Skeletal muscle satellite cell (primary cell): ENCODE measurements around the gene P2RY12.

Experiments
- H3K27me3 ChIP-seq: 2 replicates; pipeline ENCODE4 v1.7.0; 2013; ENCODE audit warnings: low read length; ENCODE audit not compliant: control insufficient read depth, insufficient read depth
- H3K36me3 ChIP-seq: 2 replicates; pipeline ENCODE4 v1.7.0; 2013; ENCODE audit warnings: mild to moderate bottlenecking, control low read depth, low read length; ENCODE audit not compliant: insufficient read depth
- H3K4me1 ChIP-seq: 2 replicates; pipeline ENCODE4 v1.7.0; 2013; ENCODE audit warnings: low read length; ENCODE audit not compliant: control insufficient read depth, insufficient read depth
- H3K4me2 ChIP-seq: 2 replicates; pipeline ENCODE4 v1.7.0; 2013; ENCODE audit warnings: mild to moderate bottlenecking, low read length
- H3K4me3 ChIP-seq: 2 replicates; pipeline ENCODE4 v1.7.0; 2013; ENCODE audit warnings: low read length
- H3K9ac ChIP-seq: 2 replicates; pipeline ENCODE4 v1.7.0; 2013; ENCODE audit warnings: mild to moderate bottlenecking, low read depth, low read length, moderate library complexity
- H3K9me3 ChIP-seq: replicated peaks from 2 replicates; pipeline ENCODE4 v1.7.0; 2013; ENCODE audit warnings: mild to moderate bottlenecking, control low read depth, low read length

The P2RY12 gene

GRCh38 chr3:151330899-151331298 is 53.7 kb downstream of the P2RY12 start:
- Histone ChIP-seq H3K4me1 (no peaks in the 10 kb centered on the region), H3K9ac (no peak overlapping the region), H3K4me3 (no peak overlapping the region), H3K36me3 (no peaks in the 10 kb centered on the region), H3K9me3 (no peaks in the 10 kb centered on the region), H3K27me3 (no peaks in the 10 kb centered on the region), H3K4me2 (no peak overlapping the region)

DNA sequence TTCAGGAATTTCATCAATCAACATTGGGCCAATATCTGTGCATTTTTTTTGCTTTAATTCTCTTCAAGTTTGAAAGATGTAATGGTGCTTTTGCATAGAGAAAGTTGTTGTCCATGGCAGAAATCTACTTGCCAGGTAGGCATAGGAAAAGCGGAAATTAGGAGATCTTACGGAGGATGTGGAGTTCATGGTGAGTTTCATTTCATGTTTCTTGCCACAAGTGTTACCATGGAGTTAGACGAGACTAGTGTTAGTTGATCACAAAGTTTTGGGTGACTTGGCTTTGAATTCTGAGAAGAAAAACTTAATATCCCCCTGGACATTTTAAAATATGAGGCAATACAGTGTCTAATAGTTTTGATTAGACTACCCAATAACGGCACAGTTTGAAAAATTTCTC is 54.2 kb downstream of the P2RY12 start:
- no peaks in the 10 kb centered on the region for H3K9me3 ChIP-seq
- H3K4me1 ChIP-seq: no peaks in the 10 kb centered on the region
- H3K36me3 ChIP-seq: no peaks in the 10 kb centered on the region
- no peak overlapping the region for H3K9ac ChIP-seq
- H3K4me2 ChIP-seq: no peak overlapping the region
- no peak overlapping the region for H3K4me3 ChIP-seq
- H3K27me3 ChIP-seq: no peaks in the 10 kb centered on the region

GRCh38 chr3:151329363-151329762 is 55.2 kb downstream of the P2RY12 start, which contains the start of gene P2RY13:
TSS of gene P2RY13 (minus strand) at chr3:151329549. CDS start at chr3:151329528, 21 bp downstream.
- Histone ChIP-seq H3K4me2 (no peak within 1 kb of the TSS), H3K4me1 (no peaks in the 10 kb centered on the region), H3K9ac (no peak within 1 kb of the TSS), H3K4me3 (no peak within 1 kb of the TSS), H3K27me3 (no peaks in the 10 kb centered on the region), H3K36me3 (no peaks in the 10 kb centered on the region), H3K9me3 (no peaks in the 10 kb centered on the region)

DNA sequence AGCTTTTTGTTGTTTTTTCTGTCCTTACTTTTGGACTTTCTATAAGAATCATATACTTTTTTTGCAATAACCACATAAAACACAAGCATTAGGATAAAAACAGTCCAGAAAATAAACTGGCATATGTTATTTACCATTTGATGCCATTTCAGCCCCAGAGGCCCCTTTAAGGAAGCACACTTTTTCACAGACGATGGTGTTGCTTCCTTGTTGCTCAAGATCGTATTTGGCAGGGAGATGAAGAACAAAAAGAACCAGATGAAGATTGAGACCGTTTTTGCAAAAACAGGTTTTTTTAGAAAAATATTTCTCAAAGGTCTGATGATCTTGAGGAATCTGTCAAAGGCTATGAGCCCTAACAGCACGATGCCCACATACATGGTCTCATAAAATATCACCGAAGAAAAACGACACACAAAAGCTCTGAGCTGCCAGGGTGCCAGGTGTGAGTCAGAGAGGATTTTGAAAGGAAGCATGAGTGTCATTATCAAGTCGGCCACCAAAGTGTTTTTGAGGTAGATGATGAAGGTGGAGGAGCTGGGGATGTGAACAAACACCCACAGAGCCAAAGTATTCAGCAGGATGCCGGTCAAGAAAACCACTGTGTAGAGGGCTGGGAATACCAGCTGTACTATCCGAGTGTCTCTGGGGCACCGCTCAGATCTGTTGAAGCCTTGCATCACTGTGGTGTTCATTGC is 56.1 kb downstream of the P2RY12 start:
- H3K36me3 ChIP-seq: no peaks in the 10 kb centered on the region
- no peaks in the 10 kb centered on the region for H3K4me1 ChIP-seq
- no peaks in the 10 kb centered on the region for H3K27me3 ChIP-seq
- H3K4me3 ChIP-seq: no peak overlapping the region
- no peaks in the 10 kb centered on the region for H3K9me3 ChIP-seq
- no peak overlapping the region for H3K4me2 ChIP-seq
- no peak overlapping the region for H3K9ac ChIP-seq

DNA sequence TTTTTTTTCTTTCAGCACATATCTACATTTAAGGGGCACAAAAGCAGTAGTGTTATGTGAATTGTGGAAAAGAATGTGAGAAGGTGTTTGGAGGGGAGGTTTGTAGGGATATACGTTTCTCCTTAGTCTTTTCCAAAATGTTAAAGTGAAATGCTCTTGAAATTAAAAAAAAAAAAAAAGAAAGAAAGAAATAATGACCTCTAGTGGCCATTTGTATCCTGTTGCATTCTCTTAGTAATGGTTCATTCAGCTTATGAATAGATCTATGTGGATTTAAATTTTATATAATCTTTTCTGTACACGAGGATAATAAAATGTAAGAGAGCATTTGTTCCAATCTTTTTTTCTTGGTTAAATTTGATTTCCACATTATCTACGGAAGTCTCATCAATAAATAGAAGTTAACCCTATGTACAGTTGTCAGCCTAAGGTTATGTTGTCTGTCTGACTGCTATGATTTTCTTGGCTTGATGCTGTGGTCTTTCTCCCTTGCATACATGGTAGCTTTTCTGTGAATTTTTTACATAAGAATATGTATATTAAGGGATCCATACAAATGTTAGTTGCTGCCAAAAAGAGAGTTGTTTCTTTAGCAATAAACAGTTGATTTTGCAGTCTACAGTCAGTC is 56.9 kb downstream of the P2RY12 start:
- Histone ChIP-seq H3K36me3 (no peaks in the 10 kb centered on the region), H3K9ac (no peak overlapping the region), H3K4me1 (no peaks in the 10 kb centered on the region), H3K9me3 (no peaks in the 10 kb centered on the region), H3K27me3 (no peaks in the 10 kb centered on the region), H3K4me3 (no peak overlapping the region), H3K4me2 (peak overlapping the region; percentile 9)

GRCh38 chr3:151322511-151322910 is 62.0 kb downstream of the P2RY12 start:
- Histone ChIP-seq H3K9me3 (no peaks in the 10 kb centered on the region), H3K36me3 (no peaks in the 10 kb centered on the region), H3K9ac (no peak overlapping the region), H3K4me3 (no peak overlapping the region), H3K4me2 (no peak overlapping the region), H3K27me3 (no peaks in the 10 kb centered on the region), H3K4me1 (peaks cover 31% of the 10 kb centered on the region)

DNA sequence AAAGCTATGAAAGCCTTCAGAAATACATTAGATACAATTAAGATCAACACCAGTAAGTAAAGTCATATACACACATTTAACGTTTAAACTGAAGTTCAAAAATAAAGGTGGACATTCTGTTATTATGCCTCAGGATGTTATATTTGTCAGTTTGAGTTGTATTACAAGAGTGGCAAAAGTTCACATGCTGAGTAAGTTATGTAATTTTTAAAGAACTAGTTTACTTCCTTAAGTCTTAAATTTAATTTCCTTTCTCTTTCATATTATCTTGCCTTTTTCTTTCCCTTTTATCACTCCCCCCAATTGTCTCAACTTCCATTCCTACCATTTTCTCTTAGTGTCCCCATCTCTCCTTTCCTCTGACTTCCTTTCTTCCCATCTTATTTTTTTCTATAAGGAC is 63.0 kb downstream of the P2RY12 start:
- no peak overlapping the region for H3K9ac ChIP-seq
- H3K36me3 ChIP-seq: no peaks in the 10 kb centered on the region
- no peaks in the 10 kb centered on the region for H3K27me3 ChIP-seq
- H3K4me2 ChIP-seq: no peak overlapping the region
- H3K9me3 ChIP-seq: no peaks in the 10 kb centered on the region
- H3K4me1 ChIP-seq: peaks cover 37% of the 10 kb centered on the region
- H3K4me3 ChIP-seq: no peak overlapping the region

GRCh38 chr3:151320131-151320530 is 64.4 kb downstream of the P2RY12 start:
- Histone ChIP-seq H3K27me3 (no peaks in the 10 kb centered on the region), H3K4me3 (no peak overlapping the region), H3K4me1 (peaks cover 45% of the 10 kb centered on the region), H3K4me2 (peak overlapping the region; percentile 30), H3K9ac (peak overlapping the region; percentile 11), H3K36me3 (no peaks in the 10 kb centered on the region), H3K9me3 (no peaks in the 10 kb centered on the region)

DNA sequence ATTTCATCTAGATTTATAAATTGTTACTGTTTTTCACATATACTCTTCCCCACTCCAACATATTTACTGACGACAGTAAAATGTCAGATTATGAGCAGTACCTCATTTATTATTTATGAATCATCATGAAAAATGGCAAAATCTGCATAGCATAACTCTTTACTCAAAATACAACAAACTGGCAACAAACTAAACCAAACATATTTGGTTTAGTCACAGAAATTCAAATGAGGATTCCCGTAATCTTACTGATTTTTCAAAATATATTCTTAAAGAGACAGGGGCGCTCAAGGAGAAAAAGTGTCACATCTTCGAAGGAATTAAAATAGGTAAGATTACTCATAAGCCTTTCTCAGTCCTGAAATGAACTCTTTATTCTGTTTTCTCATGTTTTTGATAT is 64.9 kb downstream of the P2RY12 start:
- Histone ChIP-seq H3K9ac (peak overlapping the region; percentile 11), H3K27me3 (no peaks in the 10 kb centered on the region), H3K9me3 (no peaks in the 10 kb centered on the region), H3K4me3 (no peak overlapping the region), H3K4me2 (peak overlapping the region; percentile 49), H3K36me3 (no peaks in the 10 kb centered on the region), H3K4me1 (peaks cover 46% of the 10 kb centered on the region)

- H3K4me1 ChIP-seq: peaks cover 46% of the 10 kb centered on the region
- H3K4me3 ChIP-seq: no peak overlapping the region
- peak overlapping the region; percentile 49 for H3K4me2 ChIP-seq
- no peaks in the 10 kb centered on the region for H3K27me3 ChIP-seq
- no peaks in the 10 kb centered on the region for H3K9me3 ChIP-seq
- no peaks in the 10 kb centered on the region for H3K36me3 ChIP-seq
- H3K9ac ChIP-seq: no peak overlapping the region
Measured at GRCh38 chr3:151318991-151319390, 65.6 kb downstream of the P2RY12 start.

- H3K4me2 ChIP-seq: peak overlapping the region; percentile 49
- H3K4me3 ChIP-seq: no peak overlapping the region
- no peak overlapping the region for H3K9ac ChIP-seq
- H3K4me1 ChIP-seq: peaks cover 46% of the 10 kb centered on the region
- H3K9me3 ChIP-seq: no peaks in the 10 kb centered on the region
- H3K27me3 ChIP-seq: no peaks in the 10 kb centered on the region
- H3K36me3 ChIP-seq: no peaks in the 10 kb centered on the region
Measured at GRCh38 chr3:151318313-151318712, 66.2 kb downstream of the P2RY12 start.
